ENCODE measurements around the gene GRIN2A. TPM values are rescaled to one million over a fixed set of nuclear protein-coding genes. Genes with fewer than 3 reads are reported as not detected.

GRIN2A gene
- total and polyA plus RNA-seq, 2 experiments from 2014 or later = 0.05 to 1.6 TPM

DNA sequence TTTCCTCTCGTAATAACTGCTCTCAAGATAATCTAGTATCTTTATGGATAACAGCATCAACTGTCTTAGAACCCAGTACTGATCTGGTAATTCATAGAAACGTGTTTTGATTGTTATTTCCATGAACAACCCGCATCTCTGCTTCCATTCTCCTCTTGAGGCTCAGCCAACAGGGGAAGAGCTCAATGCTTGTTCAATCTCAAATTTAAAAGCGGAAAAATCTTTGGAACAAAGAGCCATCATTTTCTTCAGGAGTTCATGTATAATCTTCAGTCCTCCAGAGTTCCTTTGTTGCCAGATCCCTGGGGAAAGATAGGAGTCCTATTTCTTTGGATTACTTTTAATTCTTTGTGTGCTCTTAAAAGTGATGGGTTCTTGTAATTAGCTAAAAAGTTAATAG, 319.9 kb downstream of the GRIN2A start:
- Histone ChIP-seq H3K36me3 (replicated peaks; ENCODE audit: insufficient read depth, low read depth) (no peaks in the 10 kb centered on the region), H3K4me1 (ENCODE audit: insufficient read depth) (no peaks in the 10 kb centered on the region), H3K9me3 (ENCODE audit: low read depth) (peaks cover 4% of the 10 kb centered on the region), H3K4me3 (no peak overlapping the region), H2AFZ (no peak overlapping the region), H4K20me1 (ENCODE audit: insufficient read depth, poor library complexity, severe bottlenecking) (no peaks in the 10 kb centered on the region), H3K79me2 (no peaks in the 10 kb centered on the region), H3K27me3 (no peaks in the 10 kb centered on the region), H3K9me2 (replicated peaks; ENCODE audit: insufficient read depth) (no peaks in the 10 kb centered on the region), H3K4me2 (no peak overlapping the region), H3K27ac (no peak overlapping the region)
- WGBS (ENCODE audit: low lambda C conversion rate, missing lambda C conversion rate) = 85% methylated on average over 4 of the region's 4 CpGs
- DNase-seq (ENCODE audit: low spot score) = no peak
- TF ChIP-seq, protein P1, sequence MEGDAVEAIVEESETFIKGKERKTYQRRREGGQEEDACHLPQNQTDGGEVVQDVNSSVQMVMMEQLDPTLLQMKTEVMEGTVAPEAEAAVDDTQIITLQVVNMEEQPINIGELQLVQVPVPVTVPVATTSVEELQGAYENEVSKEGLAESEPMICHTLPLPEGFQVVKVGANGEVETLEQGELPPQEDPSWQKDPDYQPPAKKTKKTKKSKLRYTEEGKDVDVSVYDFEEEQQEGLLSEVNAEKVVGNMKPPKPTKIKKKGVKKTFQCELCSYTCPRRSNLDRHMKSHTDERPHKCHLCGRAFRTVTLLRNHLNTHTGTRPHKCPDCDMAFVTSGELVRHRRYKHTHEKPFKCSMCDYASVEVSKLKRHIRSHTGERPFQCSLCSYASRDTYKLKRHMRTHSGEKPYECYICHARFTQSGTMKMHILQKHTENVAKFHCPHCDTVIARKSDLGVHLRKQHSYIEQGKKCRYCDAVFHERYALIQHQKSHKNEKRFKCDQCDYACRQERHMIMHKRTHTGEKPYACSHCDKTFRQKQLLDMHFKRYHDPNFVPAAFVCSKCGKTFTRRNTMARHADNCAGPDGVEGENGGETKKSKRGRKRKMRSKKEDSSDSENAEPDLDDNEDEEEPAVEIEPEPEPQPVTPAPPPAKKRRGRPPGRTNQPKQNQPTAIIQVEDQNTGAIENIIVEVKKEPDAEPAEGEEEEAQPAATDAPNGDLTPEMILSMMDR (IDR thresholded peaks at IDR 0.05; ENCODE audit: poor library complexity) = no peak
- TF ChIP-seq EZH2 (IDR thresholded peaks at IDR 0.05; ENCODE audit: borderline replicate concordance) = no peak
- no peak for TF ChIP-seq EZH2phosphoT487 (IDR thresholded peaks at IDR 0.05; ENCODE audit: low read depth, severe bottlenecking, unreplicated experiment)

DNA sequence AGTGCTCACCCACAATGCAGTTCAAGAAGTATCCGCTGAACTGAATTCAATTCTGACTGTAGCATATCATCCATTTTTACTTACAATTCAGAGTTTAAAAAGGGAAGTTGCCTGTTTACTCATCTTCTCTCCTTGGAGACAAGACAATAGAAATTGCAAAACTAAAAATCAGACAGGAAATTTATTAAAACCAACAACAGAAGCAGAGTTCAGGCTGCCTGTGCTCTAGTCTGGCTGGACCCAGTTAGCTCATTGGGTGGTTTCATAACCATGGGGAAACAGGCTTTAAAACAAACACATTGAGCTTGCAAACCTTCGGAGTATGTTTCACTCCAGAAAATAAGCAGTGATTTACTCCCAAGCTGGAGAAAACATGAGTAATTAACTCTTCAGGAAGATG, 321.4 kb downstream of the GRIN2A start:
- H4K20me1 ChIP-seq (ENCODE audit: insufficient read depth, poor library complexity, severe bottlenecking) = no peaks in the 10 kb centered on the region
- H3K79me2 ChIP-seq = no peaks in the 10 kb centered on the region
- no peak overlapping the region for H2AFZ ChIP-seq
- H3K9me2 ChIP-seq (replicated peaks; ENCODE audit: insufficient read depth) = no peaks in the 10 kb centered on the region
- H3K4me2 ChIP-seq = no peak overlapping the region
- 92% methylated on average over 2 of the region's 2 CpGs for WGBS (ENCODE audit: low lambda C conversion rate, missing lambda C conversion rate)
- H3K36me3 ChIP-seq (replicated peaks; ENCODE audit: insufficient read depth, low read depth) = no peaks in the 10 kb centered on the region
- H3K4me3 ChIP-seq = no peak overlapping the region
- DNase-seq (ENCODE audit: low spot score) = no peak
- no peak for TF ChIP-seq EZH2phosphoT487 (IDR thresholded peaks at IDR 0.05; ENCODE audit: low read depth, severe bottlenecking, unreplicated experiment)
- H3K9me3 ChIP-seq (ENCODE audit: low read depth) = peaks cover 4% of the 10 kb centered on the region
- no peak overlapping the region for H3K27ac ChIP-seq
- no peaks in the 10 kb centered on the region for H3K4me1 ChIP-seq (ENCODE audit: insufficient read depth)
- H3K27me3 ChIP-seq = no peaks in the 10 kb centered on the region

DNA sequence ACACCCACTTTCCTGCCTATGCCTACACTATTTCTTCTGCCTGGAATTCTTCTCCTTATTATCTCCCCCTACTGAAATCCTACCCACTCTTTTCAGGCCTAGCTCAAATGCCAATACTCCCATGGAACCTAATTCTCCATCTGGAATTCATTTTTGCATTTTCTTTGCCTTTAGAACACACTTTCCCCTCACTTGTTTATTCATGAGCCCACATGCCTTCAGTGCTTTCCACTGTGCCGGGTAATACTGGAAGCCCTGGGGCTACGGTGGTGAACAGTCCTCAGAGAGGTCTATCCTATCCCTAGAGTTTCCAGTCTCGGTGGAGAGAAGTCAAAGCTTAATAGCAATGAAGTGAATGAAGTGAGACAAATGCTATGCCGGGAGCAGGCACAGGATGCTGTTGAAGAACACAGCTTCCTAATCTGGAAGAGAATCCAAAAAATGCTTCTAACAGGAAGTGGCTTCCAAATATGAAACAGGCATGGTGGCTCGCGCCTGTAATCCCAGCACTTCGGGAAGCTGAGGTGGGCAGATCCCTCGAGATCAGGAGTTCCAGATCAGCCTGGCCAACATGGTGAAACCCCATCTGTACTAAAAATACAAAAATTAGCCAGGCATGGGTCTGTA, 322.4 kb downstream of the GRIN2A start:
- Histone ChIP-seq H3K4me3 (no peak overlapping the region), H4K20me1 (ENCODE audit: insufficient read depth, poor library complexity, severe bottlenecking) (no peaks in the 10 kb centered on the region), H3K9me3 (ENCODE audit: low read depth) (peaks cover 4% of the 10 kb centered on the region), H3K27ac (no peak overlapping the region), H3K4me1 (ENCODE audit: insufficient read depth) (no peaks in the 10 kb centered on the region), H3K27me3 (no peaks in the 10 kb centered on the region), H3K79me2 (no peaks in the 10 kb centered on the region), H3K4me2 (no peak overlapping the region), H3K36me3 (replicated peaks; ENCODE audit: insufficient read depth, low read depth) (no peaks in the 10 kb centered on the region), H3K9me2 (replicated peaks; ENCODE audit: insufficient read depth) (no peaks in the 10 kb centered on the region), H2AFZ (no peak overlapping the region)
- 65% methylated on average over 8 of the region's 8 CpGs for WGBS (ENCODE audit: low lambda C conversion rate, missing lambda C conversion rate)
- DNase-seq (ENCODE audit: low spot score) = no peak
- TF ChIP-seq, protein P1 (IDR thresholded peaks at IDR 0.05; ENCODE audit: poor library complexity) = no peak
- TF ChIP-seq EZH2phosphoT487 (IDR thresholded peaks at IDR 0.05; ENCODE audit: low read depth, severe bottlenecking, unreplicated experiment) = no peak
- TF ChIP-seq EZH2 (IDR thresholded peaks at IDR 0.05; ENCODE audit: borderline replicate concordance) = no peak

DNA sequence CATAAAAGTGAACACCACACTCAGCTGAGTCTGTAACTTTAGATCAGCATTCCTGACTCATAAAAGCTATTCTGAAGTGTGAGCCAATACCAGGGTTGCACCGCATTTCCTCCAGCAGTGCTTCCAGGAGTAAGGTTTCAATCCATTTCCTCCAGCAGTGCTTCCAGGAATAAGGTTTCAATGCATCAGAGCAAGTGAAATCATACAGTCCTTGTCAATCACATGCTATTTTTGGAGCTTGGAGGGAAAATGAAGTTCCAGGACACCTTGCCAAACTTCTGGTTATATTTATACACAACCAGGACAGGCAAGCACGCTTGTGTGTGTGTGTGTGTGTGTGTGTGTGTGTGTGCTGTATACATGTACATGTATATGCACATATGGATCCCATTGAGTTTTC, 327.6 kb downstream of the GRIN2A start:
- Histone ChIP-seq H3K79me2 (no peaks in the 10 kb centered on the region), H3K4me3 (no peak overlapping the region), H4K20me1 (ENCODE audit: insufficient read depth, poor library complexity, severe bottlenecking) (no peaks in the 10 kb centered on the region), H3K4me1 (ENCODE audit: insufficient read depth) (no peaks in the 10 kb centered on the region), H3K27ac (no peak overlapping the region), H2AFZ (no peak overlapping the region), H3K9me2 (replicated peaks; ENCODE audit: insufficient read depth) (no peaks in the 10 kb centered on the region), H3K4me2 (no peak overlapping the region), H3K36me3 (replicated peaks; ENCODE audit: insufficient read depth, low read depth) (no peaks in the 10 kb centered on the region), H3K27me3 (no peaks in the 10 kb centered on the region), H3K9me3 (ENCODE audit: low read depth) (peaks cover 4% of the 10 kb centered on the region)
- 51% methylated on average over 2 of the region's 2 CpGs for WGBS (ENCODE audit: low lambda C conversion rate, missing lambda C conversion rate)
- no peak for TF ChIP-seq EZH2 (IDR thresholded peaks at IDR 0.05; ENCODE audit: borderline replicate concordance)
- TF ChIP-seq, protein P1 (IDR thresholded peaks at IDR 0.05; ENCODE audit: poor library complexity) = no peak
- TF ChIP-seq EZH2phosphoT487 (IDR thresholded peaks at IDR 0.05; ENCODE audit: low read depth, severe bottlenecking, unreplicated experiment) = no peak
- DNase-seq (ENCODE audit: low spot score) = peak; percentile 32

Data from hepatocyte (in vitro differentiated cells).